CD4-positive, alpha-beta T cell treated with Interleukin-12 subunit alpha and Interleukin-12 subunit beta, for 1 hour (primary cell): ENCODE data around the gene GRK2.
"Not testable (repeated sequence)": the region's sequence is repeated elsewhere in the genome, so short reads cannot be mapped to it uniquely, and the experiment has no call there.

ENCODE experiments used
- DNase-seq: peaks from one replicate; pipeline ENCODE4 v3.0.0-alpha.2; 2020

Gene GRK2

DNA sequence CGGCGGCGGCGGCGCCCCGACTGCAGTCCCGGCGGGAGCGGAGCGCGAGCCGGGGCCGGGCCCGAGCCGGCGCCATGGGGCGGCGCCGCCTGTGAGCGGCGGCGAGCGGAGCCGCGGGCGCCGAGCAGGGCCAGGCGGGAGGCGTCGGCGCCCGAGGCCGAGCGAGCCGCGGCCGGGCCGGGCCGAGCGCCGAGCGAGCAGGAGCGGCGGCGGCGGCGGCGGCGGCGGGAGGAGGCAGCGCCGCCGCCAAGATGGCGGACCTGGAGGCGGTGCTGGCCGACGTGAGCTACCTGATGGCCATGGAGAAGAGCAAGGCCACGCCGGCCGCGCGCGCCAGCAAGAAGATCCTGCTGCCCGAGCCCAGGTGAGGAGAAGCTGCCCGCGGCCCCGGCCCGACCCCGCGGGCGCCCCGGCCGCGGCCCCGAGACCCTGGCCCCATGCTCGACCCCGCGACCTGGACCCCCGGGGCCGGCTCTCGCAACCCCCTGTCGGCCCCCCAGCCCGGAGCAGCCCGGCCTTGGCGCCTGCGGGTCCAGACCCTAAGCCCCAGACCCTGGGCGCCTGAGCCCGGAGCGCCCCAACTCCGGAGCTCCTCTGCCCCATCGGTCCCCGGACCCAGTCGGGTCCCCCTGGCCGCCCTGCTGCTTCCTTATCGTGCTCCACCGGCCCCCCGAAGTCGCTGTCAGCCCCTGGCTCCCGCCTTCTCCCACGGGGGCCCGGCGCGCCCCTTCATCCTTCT, at the start of gene GRK2:
GRK2 (plus strand) TSS at position 25 of the 739 bp plus-strand sequence; CDS start at position 252, 227 bp downstream.
- peak; percentile 56 for DNase-seq

DNA sequence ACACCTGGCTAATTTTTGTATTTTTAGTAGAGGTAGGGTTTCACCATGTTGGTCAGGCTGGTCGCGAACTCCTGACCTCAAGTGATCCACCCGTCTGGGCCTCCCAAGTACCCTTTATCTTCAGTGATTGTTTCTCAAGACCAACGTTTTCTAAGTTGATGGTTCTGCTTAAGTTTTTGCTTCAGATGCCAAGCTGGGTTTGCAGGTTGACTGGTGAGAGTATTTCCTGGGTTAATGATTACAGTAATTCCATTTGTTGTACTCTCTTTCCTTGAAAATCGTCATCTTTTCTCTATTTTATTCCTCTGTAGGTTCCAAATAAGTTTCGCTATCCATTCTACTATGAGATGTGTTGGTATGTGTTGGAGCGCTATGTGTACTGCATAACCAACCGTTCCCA, 38.5 kb upstream of the GRK2 start:
- DNase-seq = no peak

DNA sequence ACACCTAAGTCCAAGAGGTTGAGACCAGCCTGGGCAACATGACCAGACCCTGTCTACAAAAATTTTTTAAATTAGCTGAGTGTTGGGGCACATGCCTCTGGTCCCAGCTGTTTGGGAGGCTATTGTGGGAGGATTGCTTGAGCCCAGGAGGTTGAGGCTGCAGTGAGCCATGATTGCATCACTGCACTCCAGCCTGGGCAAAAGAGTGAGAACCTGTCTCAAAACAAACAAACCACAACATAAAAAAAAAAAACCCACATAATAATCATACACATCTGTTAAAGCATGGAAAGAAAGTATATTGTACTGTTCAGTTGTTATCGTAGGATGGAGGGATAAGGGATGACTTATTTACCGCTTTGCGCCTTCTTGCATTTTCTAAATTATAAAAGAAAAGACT, 35.9 kb upstream of the GRK2 start:
- no peak for DNase-seq

DNA sequence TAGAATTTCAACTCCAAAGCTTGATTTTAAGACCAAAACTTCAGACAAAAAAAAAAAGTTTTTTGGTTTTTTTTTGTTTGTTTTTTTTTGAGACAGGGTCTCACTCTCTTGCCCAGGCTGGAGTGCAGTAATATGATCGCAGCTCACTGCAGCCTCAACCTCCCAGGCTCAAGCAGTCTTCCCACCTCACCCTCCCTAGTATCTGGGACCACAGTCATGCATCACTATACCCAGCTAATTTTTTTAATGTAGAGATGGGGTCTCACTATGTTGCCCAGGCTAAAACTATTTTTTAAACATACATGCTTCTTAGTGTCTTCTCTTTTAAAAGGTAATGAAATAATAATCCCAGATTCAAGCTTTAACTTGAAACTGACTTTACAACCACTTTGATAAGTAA, 35.4 kb upstream of the GRK2 start:
- DNase-seq = no peak

DNA sequence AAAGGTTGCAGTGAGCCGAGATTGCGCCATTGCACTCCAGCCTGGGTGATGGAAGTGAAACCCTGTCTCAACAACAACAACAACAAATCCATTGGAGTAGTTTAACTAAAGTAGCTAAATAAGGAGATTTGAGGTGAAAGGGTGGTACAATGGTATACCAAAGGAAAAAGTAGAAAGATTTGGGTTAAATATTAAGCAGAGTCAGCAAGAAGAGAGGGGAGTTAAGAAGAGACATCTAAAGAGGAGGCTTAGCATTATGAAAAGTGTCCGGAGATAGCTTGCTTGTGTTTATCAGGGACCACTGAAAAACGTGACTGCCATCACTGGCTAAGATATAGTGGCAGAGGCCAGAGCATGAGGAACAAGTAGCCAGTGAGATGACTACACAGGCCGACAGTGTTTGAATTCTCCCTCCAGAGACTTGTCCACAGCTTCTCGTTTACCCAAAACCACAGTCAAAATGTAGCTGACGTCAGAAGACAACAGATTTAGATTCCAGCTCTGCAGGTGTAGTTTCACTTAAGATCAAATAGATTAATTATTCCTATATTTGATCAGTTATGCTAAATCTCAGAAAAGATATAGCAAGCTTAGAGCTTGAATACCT, 32.6 kb upstream of the GRK2 start:
- DNase-seq = no peak

DNA sequence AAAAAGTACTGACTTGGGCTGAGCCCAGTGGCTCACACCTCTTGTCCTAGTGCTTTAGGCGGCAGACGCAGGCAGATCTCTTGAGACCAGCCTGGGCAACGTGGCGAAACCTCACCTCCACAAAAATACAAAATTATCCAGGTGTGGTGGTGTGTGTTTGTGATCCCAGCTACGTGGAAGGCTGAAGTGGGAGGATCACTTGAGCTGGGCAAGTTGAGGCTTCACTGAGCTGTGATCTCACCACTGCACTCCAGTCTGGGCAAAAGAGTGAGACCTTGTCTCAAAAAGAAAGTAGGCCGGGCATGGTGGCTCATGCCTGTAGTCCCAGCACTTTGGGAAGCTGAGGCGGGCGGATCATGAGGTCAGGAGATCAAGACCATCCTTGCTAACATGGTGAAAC, 31.7 kb upstream of the GRK2 start:
- not testable (repeated sequence) for DNase-seq

DNA sequence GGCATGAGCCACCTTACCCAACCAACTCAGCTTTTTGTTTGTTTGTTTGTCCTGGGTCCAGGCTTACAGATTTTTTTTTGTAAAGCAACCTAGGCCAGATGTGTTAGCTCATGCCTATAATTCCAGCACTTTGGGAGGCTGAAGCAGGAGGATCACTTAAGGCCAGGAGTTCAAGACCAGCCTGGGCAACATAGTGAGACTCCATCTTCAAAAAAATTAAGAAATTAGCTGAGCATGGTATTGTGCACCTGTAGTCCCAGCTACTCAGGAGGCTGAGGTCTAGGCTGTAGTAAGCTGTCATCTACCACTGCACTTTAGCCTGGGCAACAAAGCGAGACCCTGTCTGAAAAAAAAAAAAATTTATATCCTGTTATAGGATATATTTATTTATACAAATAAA, 28.7 kb upstream of the GRK2 start:
- DNase-seq = no peak

DNA sequence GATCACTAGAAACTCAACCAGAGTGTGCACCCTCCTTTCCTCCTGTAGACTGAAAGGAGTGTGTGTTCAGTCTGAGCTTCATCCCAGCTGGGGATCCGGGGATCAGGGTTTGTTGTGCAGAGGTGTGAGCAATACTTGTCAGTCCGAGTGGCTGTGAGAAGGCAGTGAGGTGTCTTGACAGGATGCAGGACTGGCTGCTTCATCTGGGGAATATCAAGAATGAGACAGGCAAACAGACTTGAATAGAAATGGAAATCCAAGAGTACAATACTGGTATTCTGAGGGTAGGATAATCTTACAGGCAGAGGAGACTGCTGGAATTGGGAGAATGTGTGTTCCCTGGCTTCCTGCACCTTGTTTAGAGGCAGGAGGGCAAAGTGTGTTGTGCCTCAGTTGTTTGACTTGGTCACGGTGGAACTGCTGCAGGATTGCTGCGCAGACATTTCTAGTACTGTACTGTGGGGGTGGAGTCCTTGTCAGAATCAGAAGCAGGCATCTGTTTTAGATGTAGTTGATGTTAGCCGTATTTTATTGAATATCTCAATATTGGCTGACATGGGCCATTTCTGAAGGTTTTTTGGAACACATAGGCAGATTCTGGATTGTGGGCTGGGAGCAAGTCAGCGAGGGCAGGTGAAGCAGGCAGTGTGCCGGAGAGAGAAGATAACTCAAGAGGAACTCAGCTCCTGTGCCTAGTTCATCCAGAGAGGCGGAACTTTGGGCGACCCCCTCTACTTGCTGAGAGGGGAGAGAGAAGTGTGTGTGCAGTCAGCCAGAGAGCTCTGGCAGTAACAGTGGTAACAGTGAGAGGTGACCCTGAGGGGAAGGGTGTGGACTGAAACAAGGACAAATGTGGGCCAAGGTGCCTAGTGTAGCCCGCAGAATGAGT, 27.1 kb upstream of the GRK2 start:
- DNase-seq = no peak

DNA sequence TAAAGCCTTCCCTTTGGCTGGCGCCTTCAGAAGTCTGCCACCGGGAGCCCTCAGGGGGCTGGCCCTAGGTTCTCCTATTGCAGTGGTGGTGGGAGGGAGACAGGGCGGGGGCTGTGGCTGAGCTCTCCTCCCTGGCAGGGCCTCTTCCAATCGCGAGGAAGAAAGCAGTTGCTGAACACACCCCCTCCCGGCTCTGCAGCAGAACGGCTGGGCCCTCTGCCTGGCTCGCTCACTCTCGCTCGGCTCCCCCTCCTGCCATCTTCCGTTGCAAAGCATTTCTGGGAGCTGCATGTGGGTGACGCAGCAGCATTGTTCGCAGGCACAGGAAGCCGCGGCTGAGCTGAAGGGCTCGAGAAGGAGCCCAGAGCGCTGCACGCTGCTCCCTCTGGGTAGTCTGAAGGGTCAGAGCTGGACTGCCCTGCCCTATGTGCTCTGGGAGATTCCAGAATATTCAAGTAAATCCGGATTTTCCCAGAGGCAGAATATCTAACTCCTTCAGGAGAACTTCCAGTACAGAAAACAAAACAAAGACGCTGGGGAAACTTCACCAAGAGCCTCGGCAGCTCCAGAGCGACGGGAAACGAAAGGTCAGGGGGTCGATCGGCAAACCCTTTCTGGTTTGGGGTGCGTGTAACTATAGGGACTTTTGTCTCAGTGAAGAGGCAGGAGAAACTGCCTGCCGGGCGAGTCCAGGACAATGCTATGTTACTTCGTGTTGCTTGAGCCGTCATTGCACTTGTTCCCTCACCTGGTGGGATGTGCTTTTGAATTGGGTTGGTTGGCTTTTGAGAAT, 26.3 kb upstream of the GRK2 start:
- DNase-seq = peak; percentile 98

DNA sequence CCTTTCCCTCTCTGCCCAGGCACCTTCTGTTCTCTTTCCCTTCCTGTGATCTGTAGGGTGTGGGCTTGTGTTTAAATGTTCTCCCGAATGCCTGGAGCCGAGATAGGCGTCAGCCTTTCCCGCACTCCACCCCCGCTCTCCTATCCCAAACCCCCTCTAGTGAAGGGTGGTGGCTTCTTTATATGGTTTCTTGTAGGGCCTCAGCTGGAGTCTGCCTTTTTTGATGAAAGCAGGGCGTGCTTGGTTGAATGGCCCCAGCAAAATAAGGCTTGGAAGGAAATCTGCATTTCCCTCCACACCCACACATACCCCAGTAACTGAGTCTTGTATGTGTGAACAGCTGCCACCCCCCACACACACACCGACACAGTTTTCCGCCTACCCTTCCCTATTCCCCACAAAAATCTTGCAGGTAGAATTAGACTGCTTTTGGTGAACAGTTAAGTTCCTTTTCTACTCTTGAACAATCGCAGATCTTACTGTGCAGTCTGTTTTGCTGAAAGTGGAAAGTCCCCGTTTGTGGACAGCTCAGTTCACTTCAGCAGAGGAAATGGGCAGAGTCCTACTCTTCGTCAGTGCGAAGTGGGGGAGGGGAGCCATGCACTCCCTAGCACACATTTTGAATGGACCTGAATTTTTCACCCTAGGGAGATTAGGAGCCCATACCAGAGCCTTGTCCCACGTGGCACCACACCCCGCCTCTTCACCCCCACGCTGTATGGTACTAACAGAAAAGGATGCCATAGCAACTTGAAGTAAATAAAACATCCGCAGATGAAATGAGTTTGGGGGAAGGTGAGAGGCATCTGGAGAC, 25.5 kb upstream of the GRK2 start:
- peak; percentile 91 for DNase-seq

DNA sequence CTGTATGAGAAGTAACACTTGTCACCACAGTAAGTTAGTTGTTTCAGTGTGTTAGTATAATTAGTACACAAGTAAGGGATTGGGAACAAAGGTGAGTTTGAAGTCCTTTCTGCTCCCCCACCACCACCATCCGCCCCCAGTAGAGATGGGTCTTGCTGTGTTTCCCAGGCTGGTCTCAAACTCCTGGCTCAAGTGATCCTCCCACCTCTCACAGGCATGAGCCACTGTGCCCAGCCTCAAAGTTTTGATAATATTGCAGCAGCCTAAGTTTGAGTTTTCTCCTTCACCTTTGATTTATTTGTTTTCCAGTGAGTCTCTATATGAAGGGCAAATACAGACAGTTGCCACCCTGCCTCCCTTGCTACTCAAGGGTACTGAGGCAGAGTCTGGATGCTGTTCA, 23.7 kb upstream of the GRK2 start:
- no peak for DNase-seq

DNA sequence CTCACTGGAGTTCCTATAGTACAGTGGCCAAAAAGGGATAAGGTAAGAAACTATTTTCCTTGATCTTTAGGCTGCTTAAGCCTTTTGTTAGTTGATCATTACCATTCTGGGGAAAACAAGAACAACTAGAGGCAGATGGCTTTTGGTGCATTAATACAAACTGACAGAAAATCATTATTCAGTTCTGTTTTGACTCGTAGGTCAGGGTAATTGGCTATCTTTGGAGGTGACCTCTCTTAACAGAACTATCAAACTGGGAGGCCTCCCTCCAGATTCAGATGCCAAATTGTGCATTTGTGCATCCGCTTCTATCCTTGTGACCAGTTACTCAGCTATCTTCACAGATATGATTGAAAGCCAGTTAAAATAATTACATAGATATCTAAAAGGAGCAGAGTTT, 23.2 kb upstream of the GRK2 start:
- no peak for DNase-seq

DNA sequence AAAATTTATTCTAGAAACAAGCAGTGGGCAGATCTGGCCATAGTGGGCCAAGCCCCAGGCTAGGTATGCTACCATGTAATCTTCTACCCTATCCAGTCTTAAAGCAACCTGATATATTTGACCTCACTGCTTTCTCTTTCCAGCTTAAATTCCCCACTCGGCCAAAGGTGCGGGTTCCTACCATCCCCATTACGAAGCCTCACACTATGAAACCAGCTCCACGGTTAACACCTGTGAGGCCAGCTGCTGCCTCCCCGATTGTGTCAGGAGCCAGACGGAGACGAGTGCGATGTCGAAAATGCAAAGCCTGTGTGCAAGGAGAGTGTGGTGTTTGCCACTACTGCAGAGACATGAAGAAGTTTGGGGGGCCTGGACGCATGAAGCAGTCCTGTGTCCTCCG, 21.2 kb upstream of the GRK2 start:
- no peak for DNase-seq

DNA sequence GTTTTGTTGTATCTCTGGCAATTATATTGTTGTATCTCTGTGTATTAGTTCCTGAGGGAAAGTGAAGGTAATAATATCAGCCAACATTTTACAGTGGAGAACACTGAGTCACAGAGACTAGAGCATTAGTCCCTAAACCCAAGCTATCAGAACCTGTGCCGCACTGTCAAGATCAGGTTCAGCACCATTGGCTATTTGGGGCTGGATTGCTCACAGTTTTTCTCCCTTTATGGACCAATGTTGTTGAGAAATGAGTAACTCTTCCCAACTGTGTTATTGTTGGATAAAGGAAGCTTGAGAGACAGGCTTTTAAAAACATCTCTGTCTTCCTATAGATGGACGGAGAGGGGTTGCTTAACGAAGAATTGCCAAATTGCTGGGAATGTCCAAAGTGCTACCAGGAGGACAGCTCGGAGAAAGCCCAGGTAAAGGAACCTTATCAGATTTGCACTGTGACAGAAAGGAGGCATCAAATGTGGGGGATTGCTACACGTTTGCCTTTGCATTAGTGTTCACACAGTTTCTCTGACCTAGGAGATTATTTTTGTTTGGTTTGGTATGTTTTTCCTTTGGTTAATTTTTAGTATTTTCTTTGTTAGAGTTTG, 18.2 kb upstream of the GRK2 start:
- DNase-seq = no peak

DNA sequence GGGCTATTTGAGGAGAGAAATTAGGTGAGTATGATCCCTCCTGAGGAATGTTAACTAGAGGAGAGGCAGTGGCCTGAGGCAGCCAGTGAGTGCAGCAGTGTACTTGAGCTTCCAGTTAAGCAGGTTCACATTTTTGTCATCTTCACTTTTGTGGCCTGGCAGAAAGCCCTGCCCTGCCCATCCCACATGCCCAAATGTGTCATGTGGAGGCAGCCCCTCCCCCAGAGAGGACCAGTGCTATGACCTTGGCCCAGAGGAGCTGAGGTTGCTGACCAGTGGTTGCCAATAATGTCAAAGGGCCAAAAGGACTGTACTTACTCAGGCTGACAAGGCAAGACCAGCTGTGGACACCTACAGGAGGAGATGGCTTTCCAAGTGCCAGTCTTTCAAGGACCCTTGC, 17.6 kb upstream of the GRK2 start:
- no peak for DNase-seq

DNA sequence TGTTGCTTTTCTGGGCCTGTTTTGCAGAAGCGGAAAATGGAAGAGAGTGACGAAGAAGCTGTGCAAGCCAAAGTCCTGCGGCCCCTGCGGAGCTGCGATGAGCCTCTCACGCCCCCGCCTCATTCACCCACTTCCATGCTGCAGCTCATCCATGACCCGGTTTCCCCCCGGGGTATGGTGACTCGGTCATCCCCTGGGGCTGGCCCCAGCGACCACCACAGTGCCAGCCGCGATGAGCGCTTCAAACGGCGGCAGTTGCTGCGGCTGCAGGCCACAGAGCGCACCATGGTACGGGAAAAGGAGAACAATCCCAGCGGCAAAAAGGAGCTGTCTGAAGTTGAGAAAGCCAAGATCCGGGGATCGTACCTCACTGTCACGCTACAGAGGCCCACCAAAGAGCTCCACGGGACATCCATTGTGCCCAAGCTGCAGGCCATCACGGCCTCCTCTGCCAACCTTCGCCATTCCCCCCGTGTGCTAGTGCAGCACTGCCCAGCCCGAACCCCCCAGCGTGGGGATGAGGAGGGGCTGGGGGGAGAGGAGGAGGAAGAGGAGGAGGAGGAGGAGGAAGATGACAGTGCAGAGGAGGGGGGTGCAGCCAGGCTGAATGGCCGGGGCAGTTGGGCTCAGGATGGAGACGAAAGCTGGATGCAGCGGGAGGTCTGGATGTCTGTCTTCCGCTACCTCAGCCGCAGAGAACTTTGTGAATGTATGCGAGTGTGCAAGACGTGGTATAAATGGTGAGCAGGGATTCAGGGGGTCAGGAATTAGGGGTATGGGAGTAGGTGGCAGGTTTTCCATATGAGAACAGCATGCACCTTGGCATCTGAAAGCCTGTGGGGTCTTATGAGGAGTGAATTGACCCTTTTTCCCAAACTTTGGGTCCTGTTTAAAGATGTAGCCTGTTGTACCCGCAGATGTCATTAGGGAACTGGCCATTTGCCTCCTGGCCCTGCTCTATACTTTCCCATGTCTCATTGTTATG, 15.9 kb upstream of the GRK2 start:
- no peak for DNase-seq

DNA sequence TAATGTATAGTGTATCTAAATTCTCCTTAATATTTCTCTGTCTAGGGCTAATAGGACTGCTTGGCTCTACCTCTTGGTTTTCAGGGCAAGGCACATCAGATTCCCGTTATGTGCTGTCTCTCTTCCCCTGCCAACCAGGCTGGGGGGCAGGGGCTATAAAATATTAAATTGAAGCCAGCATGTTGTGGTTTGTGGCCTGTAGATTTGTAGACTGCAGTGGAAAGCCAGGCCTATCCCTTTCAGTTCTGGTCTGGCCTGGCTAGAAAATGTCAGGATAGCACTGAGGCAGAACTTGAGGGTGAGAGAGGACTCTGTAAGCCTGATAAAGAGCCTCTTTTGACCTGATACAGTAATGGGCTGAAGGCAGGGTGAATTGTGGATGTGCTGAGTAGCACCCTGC, 14.4 kb upstream of the GRK2 start:
- DNase-seq = no peak

DNA sequence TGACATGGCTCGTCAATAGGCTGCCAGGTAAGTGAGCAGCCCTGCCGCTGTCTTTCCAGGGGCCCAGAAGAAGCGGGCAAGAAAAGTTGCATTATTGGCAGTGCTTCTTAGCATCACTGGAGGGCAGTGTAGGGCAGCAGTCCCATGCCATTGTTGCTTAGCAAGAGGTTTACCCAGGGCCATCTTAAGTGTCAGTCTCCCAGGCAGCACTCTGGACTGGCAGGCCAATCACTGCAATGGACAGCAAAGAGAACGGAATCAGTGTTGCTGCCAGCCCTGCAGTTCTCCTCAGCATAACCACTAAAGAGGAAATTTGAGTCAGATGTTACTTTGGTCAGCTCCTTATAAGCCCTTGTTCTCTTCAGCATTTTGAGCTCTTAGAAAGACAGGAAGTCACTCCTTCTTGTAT, 13.4 kb upstream of the GRK2 start:
- peak; percentile 52 for DNase-seq

DNA sequence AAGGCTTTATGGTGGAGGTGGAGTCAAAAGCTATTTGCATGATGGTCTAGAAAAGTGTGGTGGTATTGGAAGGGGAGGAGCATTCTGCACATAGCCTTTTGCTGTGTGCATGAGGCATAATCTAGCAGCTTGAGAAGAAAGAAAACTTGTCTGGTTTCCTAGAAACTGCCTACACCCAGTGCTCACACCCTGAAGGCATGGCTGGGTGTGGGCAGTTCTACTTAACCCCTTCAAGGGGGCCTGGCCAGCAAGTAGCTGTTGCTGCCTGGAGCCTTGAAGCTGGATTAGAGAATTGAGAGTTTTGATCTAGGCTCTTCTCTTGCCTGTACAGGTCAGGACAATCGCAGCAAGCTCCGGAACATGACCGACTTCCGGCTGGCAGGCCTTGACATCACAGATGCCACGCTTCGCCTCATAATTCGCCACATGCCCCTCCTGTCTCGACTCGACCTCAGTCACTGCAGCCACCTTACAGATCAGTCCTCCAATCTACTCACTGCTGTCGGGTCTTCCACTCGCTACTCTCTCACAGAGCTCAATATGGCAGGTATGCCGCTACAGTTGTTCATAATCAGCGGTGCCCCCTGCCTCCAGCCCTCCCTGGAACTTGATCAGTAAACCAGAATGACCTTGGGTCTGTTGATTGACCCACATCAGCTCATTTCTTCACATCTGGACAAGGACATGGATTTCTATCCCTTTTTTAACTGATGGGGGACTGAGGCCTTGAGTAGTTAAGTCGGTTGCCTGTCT, 12.2 kb upstream of the GRK2 start:
- no peak for DNase-seq

DNA sequence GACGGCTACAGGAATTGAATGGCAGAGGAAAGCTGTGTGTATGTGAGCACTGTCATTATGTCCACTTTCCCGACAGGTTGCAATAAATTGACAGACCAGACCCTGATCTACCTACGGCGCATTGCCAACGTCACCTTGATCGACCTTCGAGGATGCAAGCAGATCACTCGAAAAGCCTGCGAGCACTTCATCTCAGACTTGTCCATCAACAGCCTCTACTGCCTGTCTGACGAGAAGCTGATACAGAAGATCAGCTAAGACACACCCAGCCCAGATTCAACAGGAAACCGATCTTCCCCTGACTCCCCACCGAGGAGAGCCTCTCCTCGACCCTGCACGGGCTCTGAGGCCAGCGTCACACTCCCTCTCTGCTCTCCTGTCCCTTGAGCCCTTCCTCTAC, 11.5 kb upstream of the GRK2 start:
- no peak for DNase-seq
